Lower lobe of right lung (tissue), 2 donors: ENCODE data around the gene TMEM63A. TPM values are rescaled to one million over a fixed set of nuclear protein-coding genes. Genes with fewer than 3 reads are reported as not detected.

ENCODE experiments used
- ATAC-seq, 2 donors: fragments of 200-7000 bp; cut with Tn5 transposase; one replicate each; pipeline ENCODE4 v1.9.1; 2020 to 2022; ENCODE audit warnings: mild to moderate bottlenecking in 2 of 2, moderate library complexity in 2 of 2
- DNase-seq: peaks from one replicate; pipeline ENCODE4 v3.0.0-alpha.2; 2020
- H3K27ac ChIP-seq: fragments of 200-600 bp; one replicate; pipeline ENCODE4 v1.8.0; 2022
- H3K27me3 ChIP-seq: fragments of 200-600 bp; one replicate; pipeline ENCODE4 v1.8.0; 2022; ENCODE audit warnings: low read depth
- H3K36me3 ChIP-seq: fragments of 200-600 bp; one replicate; pipeline ENCODE4 v1.8.0; 2022; ENCODE audit warnings: mild to moderate bottlenecking
- H3K4me1 ChIP-seq: fragments of 200-600 bp; one replicate; pipeline ENCODE4 v1.8.0; 2022
- H3K4me3 ChIP-seq: fragments of 200-600 bp; one replicate; pipeline ENCODE4 v1.8.0; 2022; ENCODE audit warnings: mild to moderate bottlenecking
- H3K9me3 ChIP-seq: fragments of 200-600 bp; one replicate; pipeline ENCODE4 v1.8.0; 2022
- CTCF ChIP-seq: fragments of 200-600 bp; IDR thresholded peaks from one replicate; pipeline ENCODE4 v1.8.0; 2022; ENCODE audit warnings: antibody characterized with exemption, mild to moderate bottlenecking
- intact Hi-C: fragments of 100-400 bp; cut with DNase I; formaldehyde crosslinking; loops from one replicate; pipeline ENCODE4 v1.11.0; 2022
- total RNA-seq: library from RNA; stranded (reverse); fragmentation: NEBNext Ultra II Directional; extraction: Animal tissue kit (Norgen Biotek cat#: 25700); gene quantifications from one replicate; pipeline ENCODE4 v1.2.1, GENCODE V29; 2021
- donor health status: DM: no; HTN: yes; CAD: no; lungs with severe emphysema.

TMEM63A gene
- total RNA-seq, 1 donor from 2014 or later, result 141 TPM

GRCh38 chr1:225896494-225896893, 14.3 kb upstream of the TMEM63A start:
- Histone ChIP-seq H3K4me3 (no peak overlapping the region), H3K4me1 (peaks cover 12% of the 10 kb centered on the region), H3K27me3 (no peaks in the 10 kb centered on the region), H3K27ac (no peak overlapping the region), H3K9me3 (no peaks in the 10 kb centered on the region), H3K36me3 (no peaks in the 10 kb centered on the region)
- TF ChIP-seq CTCF, result no peak
- ATAC-seq (no peak), DNase-seq (no peak)
- intact Hi-C loops, result no loop called here

GRCh38 chr1:225892307-225892706, 10.1 kb upstream of the TMEM63A start:
- H3K36me3 ChIP-seq, result no peaks in the 10 kb centered on the region
- no peak for TF ChIP-seq CTCF
- H3K4me3 ChIP-seq, result no peak overlapping the region
- DNase-seq (no peak), ATAC-seq (no peak)
- no peak overlapping the region for H3K27ac ChIP-seq
- no peaks in the 10 kb centered on the region for H3K27me3 ChIP-seq
- H3K4me1 ChIP-seq, result peaks cover 8% of the 10 kb centered on the region
- intact Hi-C loops, result no loop called here
- no peaks in the 10 kb centered on the region for H3K9me3 ChIP-seq

GRCh38 chr1:225891229-225891972, 9.2 kb upstream of the TMEM63A start:
- no peaks in the 10 kb centered on the region for H3K27me3 ChIP-seq

GRCh38 chr1:225890346-225891228, 8.4 kb upstream of the TMEM63A start:
- no peaks in the 10 kb centered on the region for H3K36me3 ChIP-seq
- H3K27ac ChIP-seq, result no peak overlapping the region
- TF ChIP-seq CTCF, result no peak
- intact Hi-C loops, result no loop called here
- ATAC-seq, result peak in 1 of 2 donors; percentile 12
- DNase-seq, result no peak
- no peaks in the 10 kb centered on the region for H3K4me1 ChIP-seq
- no peak overlapping the region for H3K4me3 ChIP-seq
- H3K27me3 ChIP-seq, result no peaks in the 10 kb centered on the region
- H3K9me3 ChIP-seq, result no peaks in the 10 kb centered on the region

More at GRCh38 chr1:225891229-225891972, 9.2 kb upstream of the TMEM63A start:
- Histone ChIP-seq H3K4me1 (no peaks in the 10 kb centered on the region), H3K36me3 (no peaks in the 10 kb centered on the region), H3K9me3 (no peaks in the 10 kb centered on the region), H3K4me3 (no peak overlapping the region), H3K27ac (no peak overlapping the region)
- ATAC-seq (no peak), DNase-seq (peak; percentile 25)
- TF ChIP-seq CTCF, result no peak
- intact Hi-C loops, result no loop called here

GRCh38 chr1:225889743-225890142, 7.6 kb upstream of the TMEM63A start:
- no peak for ATAC-seq
- intact Hi-C loops, result no loop called here
- DNase-seq, result no peak
- Histone ChIP-seq H3K27me3 (no peaks in the 10 kb centered on the region), H3K36me3 (no peaks in the 10 kb centered on the region), H3K27ac (no peak overlapping the region), H3K4me1 (no peaks in the 10 kb centered on the region), H3K9me3 (no peaks in the 10 kb centered on the region), H3K4me3 (no peak overlapping the region)
- TF ChIP-seq CTCF, result no peak
